B cell (primary cell): ENCODE results near the gene ZBTB16.

ENCODE experiments used
- EZH2 ChIP-seq: IDR thresholded peaks from 2 replicates; pipeline ENCODE4 v1.6.1; 2012; ENCODE audit warnings: borderline replicate concordance, low read depth, mild to moderate bottlenecking, moderate library complexity, low read length; ENCODE audit not compliant: insufficient read depth, poor library complexity, severe bottlenecking
- TF ChIP-seq, protein P1 (sequence below): fragments of 200-600 bp; IDR thresholded peaks from one replicate; pipeline ENCODE4 v1.8.0; 2022; ENCODE audit warnings: antibody characterized with exemption, mild to moderate bottlenecking

GRCh38 chr11:114221037-114221436 is 161.5 kb downstream of the ZBTB16 start:
- TF ChIP-seq, protein P1, sequence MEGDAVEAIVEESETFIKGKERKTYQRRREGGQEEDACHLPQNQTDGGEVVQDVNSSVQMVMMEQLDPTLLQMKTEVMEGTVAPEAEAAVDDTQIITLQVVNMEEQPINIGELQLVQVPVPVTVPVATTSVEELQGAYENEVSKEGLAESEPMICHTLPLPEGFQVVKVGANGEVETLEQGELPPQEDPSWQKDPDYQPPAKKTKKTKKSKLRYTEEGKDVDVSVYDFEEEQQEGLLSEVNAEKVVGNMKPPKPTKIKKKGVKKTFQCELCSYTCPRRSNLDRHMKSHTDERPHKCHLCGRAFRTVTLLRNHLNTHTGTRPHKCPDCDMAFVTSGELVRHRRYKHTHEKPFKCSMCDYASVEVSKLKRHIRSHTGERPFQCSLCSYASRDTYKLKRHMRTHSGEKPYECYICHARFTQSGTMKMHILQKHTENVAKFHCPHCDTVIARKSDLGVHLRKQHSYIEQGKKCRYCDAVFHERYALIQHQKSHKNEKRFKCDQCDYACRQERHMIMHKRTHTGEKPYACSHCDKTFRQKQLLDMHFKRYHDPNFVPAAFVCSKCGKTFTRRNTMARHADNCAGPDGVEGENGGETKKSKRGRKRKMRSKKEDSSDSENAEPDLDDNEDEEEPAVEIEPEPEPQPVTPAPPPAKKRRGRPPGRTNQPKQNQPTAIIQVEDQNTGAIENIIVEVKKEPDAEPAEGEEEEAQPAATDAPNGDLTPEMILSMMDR = no peak
- TF ChIP-seq EZH2 = no peak
